Heart right ventricle (tissue), 16 donors: ENCODE data around the gene RPL9. TPM values are rescaled to one million over a fixed set of nuclear protein-coding genes. Genes with fewer than 3 reads are reported as not detected.
A peak's percentile ranks its signal among the peaks of the same experiment; 100 is the strongest.

Source experiments
- ATAC-seq, 8 donors: fragments of 200-7000 bp; cut with Tn5 transposase; one replicate each; pipeline ENCODE4 v1.9.1; 2020; ENCODE audit warnings: mild to moderate bottlenecking in 8 of 8, moderate library complexity in 8 of 8, moderate number of reproducible peaks in 1 of 8
- DNase-seq, 2 donors: peaks; one replicate each; pipeline ENCODE4 v3.0.0-alpha.2; 2020
- H3K27ac ChIP-seq, 10 donors: fragments of 200-600 bp; sonication (generic) in 2 of 10; one replicate each; pipeline versions ENCODE4 v1.5.0 to v1.8.0; 2020 to 2022; ENCODE audit warnings: mild to moderate bottlenecking in 3 of 10
- H3K27me3 ChIP-seq, 7 donors: fragments of 200-600 bp; one replicate each; pipeline ENCODE4 v1.8.0; 2021 to 2022; ENCODE audit warnings: mild to moderate bottlenecking in 2 of 7
- H3K36me3 ChIP-seq, 9 donors: fragments of 200-600 bp; sonication (generic) in 1 of 9; one replicate each; pipeline versions ENCODE4 v1.5.0 to v1.8.0; 2020 to 2022; ENCODE audit warnings: mild to moderate bottlenecking in 2 of 9
- H3K4me1 ChIP-seq, 9 donors: fragments of 200-600 bp; sonication (generic) in 1 of 9; one replicate each; pipeline versions ENCODE4 v1.5.0 to v1.8.0; 2020 to 2022; ENCODE audit warnings: mild to moderate bottlenecking in 4 of 9
- H3K4me3 ChIP-seq, 10 donors: fragments of 200-600 bp; sonication (generic) in 2 of 10; one replicate each; pipeline versions ENCODE4 v1.5.0 to v1.8.0; 2020 to 2022; ENCODE audit warnings: mild to moderate bottlenecking in 7 of 10, moderate library complexity in 2 of 10
- H3K9me3 ChIP-seq, 11 donors: fragments of 200-600 bp in 10 of 11; sonication (generic) in 2 of 11; one replicate each; pipeline versions ENCODE4 v1.5.0 to v1.8.0; 2013 to 2022; ENCODE audit warnings: mild to moderate bottlenecking in 2 of 11, control low read depth in 1 of 11, moderate library complexity in 1 of 11
- WGBS, 2 donors: extraction: QIAGEN DNeasy Blood & Tissue Kit; methylation state at CpG; one replicate each; pipeline ENCODE4 v1.1.7; 2013; ENCODE audit warnings: inconsistent platforms in 1 of 2; 5-methylcytosine and 5-hydroxymethylcytosine counted together
- intact Hi-C, 10 donors: fragments of 100-400 bp; cut with DNase I; formaldehyde crosslinking; loops; one replicate each; pipeline versions ENCODE4 v1.11.1 to v1.14.2; 2022
- polyA plus RNA-seq, 2 donors: library from polyadenylated mRNA; stranded (reverse); fragments of 200-250 nt; gene quantifications; one replicate each; pipeline ENCODE4 v1.2.3, GENCODE V29; 2013
- total RNA-seq, 10 donors: library from RNA; stranded (reverse); fragmentation: NEBNext Ultra II Directional in 3 of 10; extraction: Animal tissue kit (Norgen Biotek cat#: 25700) in 3 of 10; gene quantifications; one replicate each; pipeline versions ENCODE4 v1.2.1 to v1.2.4, GENCODE V29; 2021 to 2023
- TF ChIP-seq, protein P1 (sequence below), 9 donors: fragments of 200-600 bp; sonication (generic) in 2 of 9; IDR thresholded peaks; one replicate each; pipeline versions ENCODE4 v1.5.0 to v1.8.0; 2021 to 2022; ENCODE audit warnings: antibody characterized with exemption in 9 of 9, mild to moderate bottlenecking in 5 of 9, moderate library complexity in 1 of 9
- donor health status: Arrhythmogenic right ventricular cardiomyopathy.
- donor health status: ischemic (EF 13 %, LVEDD 7.1; RV severe dilation, severe dysfunction).
- donor health status: healthy with polysubstance abuse.
- donor health status: DM: no; HTN: yes; CAD: no.
- donor health status: DM: no; HTN: no; CAD: no.
- donor health status: ischemic (EF 25% LVEDD 6.9; RV normal size, moderate dysfunction).
- donor health status: ischemic (EF 25% LVEDD 5.7; RV mildly dilated, moderate dysfunction).
- donor health status: healthy.
- donor health status: DM: yes; HTN: yes; CAD: no.
- donor health status: Ischemic cardiomyopathy.
- donor health status: ischemic (EF 35%, LVEDD 5.7; RV mildly dilated, moderate dysfunction).
- donor health status: nonischemic (EF 11% LVEDD 7.7; RV severe dilation, severe dysfunction).
- donor health status: DM: yes; HTN: yes; CAD: no.
- donor health status: PGD.
- donor health status: ischemic (EF 29% LVEDD 5.4; RV normal size, mild dysfunction).
- donor health status: nonischemic (EF 23%, LVEDD 6.1; RV moderate dilation, normal function).

The RPL9 gene
- total and polyA plus RNA-seq, 12 donors = 546 to 1,826 (median 801) TPM

DNA sequence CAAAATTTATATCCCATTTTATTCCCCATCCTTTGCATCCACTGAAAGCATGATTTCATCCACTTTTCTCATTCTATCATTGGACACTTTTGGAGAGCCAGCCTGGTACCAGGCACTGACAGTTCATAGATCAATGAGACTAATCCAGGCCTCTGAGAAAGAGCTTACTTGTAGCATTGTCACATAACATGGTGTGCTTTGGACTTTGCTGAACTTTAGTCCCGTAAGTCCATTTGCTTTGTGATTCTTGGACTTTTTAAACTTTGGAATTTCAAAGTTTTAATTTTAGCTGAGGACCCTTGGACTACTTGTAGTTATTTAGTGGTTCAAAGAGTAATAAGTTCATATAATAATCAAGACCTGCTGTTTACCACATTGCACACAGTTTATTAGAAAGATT lies 11.7 kb upstream of the RPL9 start:
- H3K9me3 ChIP-seq = no peaks in the 10 kb centered on the region
- no peak for ATAC-seq
- TF ChIP-seq, protein P1, sequence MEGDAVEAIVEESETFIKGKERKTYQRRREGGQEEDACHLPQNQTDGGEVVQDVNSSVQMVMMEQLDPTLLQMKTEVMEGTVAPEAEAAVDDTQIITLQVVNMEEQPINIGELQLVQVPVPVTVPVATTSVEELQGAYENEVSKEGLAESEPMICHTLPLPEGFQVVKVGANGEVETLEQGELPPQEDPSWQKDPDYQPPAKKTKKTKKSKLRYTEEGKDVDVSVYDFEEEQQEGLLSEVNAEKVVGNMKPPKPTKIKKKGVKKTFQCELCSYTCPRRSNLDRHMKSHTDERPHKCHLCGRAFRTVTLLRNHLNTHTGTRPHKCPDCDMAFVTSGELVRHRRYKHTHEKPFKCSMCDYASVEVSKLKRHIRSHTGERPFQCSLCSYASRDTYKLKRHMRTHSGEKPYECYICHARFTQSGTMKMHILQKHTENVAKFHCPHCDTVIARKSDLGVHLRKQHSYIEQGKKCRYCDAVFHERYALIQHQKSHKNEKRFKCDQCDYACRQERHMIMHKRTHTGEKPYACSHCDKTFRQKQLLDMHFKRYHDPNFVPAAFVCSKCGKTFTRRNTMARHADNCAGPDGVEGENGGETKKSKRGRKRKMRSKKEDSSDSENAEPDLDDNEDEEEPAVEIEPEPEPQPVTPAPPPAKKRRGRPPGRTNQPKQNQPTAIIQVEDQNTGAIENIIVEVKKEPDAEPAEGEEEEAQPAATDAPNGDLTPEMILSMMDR (IDR thresholded peaks at IDR 0.05) = no peak
- H3K27me3 ChIP-seq = no peaks in the 10 kb centered on the region
- peaks cover 0 to 12% (median 0%) of the 10 kb centered on the region in 9 donors for H3K4me1 ChIP-seq
- peak overlapping the region in 1 of 10 donors; percentile 66 for H3K27ac ChIP-seq
- DNase-seq = no peak
- H3K36me3 ChIP-seq = peaks cover 0 to 91% (median 14%) of the 10 kb centered on the region in 9 donors
- WGBS, 2 donors = 94 to 95% methylated on average over 1 of the region's 1 CpG
- no peak overlapping the region for H3K4me3 ChIP-seq
- intact Hi-C loops = loop anchor here in 4 of 10 donors (2.0 to 5.0 kb wide), 3 partner anchors 166 to 507 kb away; partner anchors contain the start of gene PDS5A (in 4 of the 4)

GRCh38 chr4:39469429-39470077 lies 10.8 kb upstream of the RPL9 start:
- TF ChIP-seq, protein P1 (IDR thresholded peaks at IDR 0.05) = peak; percentile 58 to 89 (median 83)
- DNase-seq = peak in 1 of 2 donors; percentile 16
- Histone ChIP-seq H3K9me3 (no peaks in the 10 kb centered on the region), H3K4me1 (peaks cover 0 to 12% (median 0%) of the 10 kb centered on the region in 9 donors), H3K27ac (peak overlapping the region in 2 of 10 donors; percentile 11 to 66), H3K27me3 (no peaks in the 10 kb centered on the region), H3K4me3 (no peak overlapping the region), H3K36me3 (peaks cover 0 to 91% (median 14%) of the 10 kb centered on the region in 9 donors)
- peak in 7 of 8 donors; percentile 64 to 85 (median 74) for ATAC-seq
- intact Hi-C loops = loop anchor here in 9 of 10 donors (1.0 to 10.0 kb wide), 9 partner anchors 58 to 845 kb away; partner anchors contain the start of genes PDS5A (in 8 of the 9), N4BP2 (in 1 of the 9), SMIM14 (in 1 of the 9) and UGDH (in 1 of the 9)
- WGBS, 2 donors = 68% methylated on average over 4 of the region's 4 CpGs

GRCh38 chr4:39467464-39467863 lies 8.7 kb upstream of the RPL9 start:
- Histone ChIP-seq H3K4me3 (no peak overlapping the region), H3K27ac (no peak overlapping the region), H3K9me3 (no peaks in the 10 kb centered on the region), H3K4me1 (peaks cover 0 to 12% (median 0%) of the 10 kb centered on the region in 9 donors), H3K27me3 (no peaks in the 10 kb centered on the region), H3K36me3 (peaks cover 0 to 91% (median 23%) of the 10 kb centered on the region in 9 donors)
- 92 to 95% methylated on average over 4 of the region's 4 CpGs for WGBS, 2 donors
- DNase-seq = no peak
- TF ChIP-seq, protein P1 (IDR thresholded peaks at IDR 0.05) = no peak
- intact Hi-C loops = loop anchor here in 6 of 10 donors (5.0 to 10.0 kb wide), 6 partner anchors 60 to 847 kb away; partner anchors contain the start of genes PDS5A (in 3 of the 6), N4BP2 (in 1 of the 6), SMIM14 (in 1 of the 6) and UGDH (in 1 of the 6)
- ATAC-seq = no peak

DNA sequence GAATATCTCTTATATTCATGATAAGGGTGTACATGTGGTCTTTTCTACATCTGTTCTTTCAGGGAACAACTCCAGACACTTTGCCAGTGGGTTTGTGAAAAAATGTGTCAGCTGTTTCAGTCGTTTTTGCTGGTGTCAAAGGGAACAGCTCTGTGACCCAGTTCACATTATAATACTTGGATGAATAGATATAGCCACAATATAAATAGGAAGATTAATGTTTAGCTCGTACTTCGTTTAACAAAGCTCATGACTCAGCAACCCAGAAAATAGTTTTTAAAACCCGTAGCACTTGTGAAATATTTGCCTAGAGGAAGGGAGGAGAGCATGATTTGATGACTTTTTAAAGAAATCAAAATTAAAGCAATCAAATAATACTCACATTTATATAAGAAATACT lies 8.0 kb upstream of the RPL9 start:
- intact Hi-C loops = loop anchor here in 6 of 10 donors (5.0 to 10.0 kb wide), 6 partner anchors 61 to 848 kb away; partner anchors contain the start of genes PDS5A (in 3 of the 6), N4BP2 (in 1 of the 6), SMIM14 (in 1 of the 6) and UGDH (in 1 of the 6)
- WGBS, 2 donors = 80 to 81% methylated on average over 4 of the region's 4 CpGs

More for the DNA sequence above, 8.0 kb upstream of the RPL9 start:
- Histone ChIP-seq H3K4me3 (no peak overlapping the region), H3K9me3 (no peaks in the 10 kb centered on the region), H3K4me1 (peaks cover 0 to 12% (median 0%) of the 10 kb centered on the region in 9 donors), H3K36me3 (peaks cover 0 to 91% (median 23%) of the 10 kb centered on the region in 9 donors), H3K27me3 (no peaks in the 10 kb centered on the region), H3K27ac (no peak overlapping the region)
- TF ChIP-seq, protein P1 (IDR thresholded peaks at IDR 0.05) = no peak
- ATAC-seq (no peak), DNase-seq (no peak)
